Testis (tissue), 3 donors: ENCODE measurements around the gene TMEM209. TPM values are rescaled to one million over a fixed set of nuclear protein-coding genes. Genes with fewer than 3 reads are reported as not detected.
"Not testable (repeated sequence)": the region's sequence is repeated elsewhere in the genome, so short reads cannot be mapped to it uniquely, and the experiment has no call there.

Experiments used
- DNase-seq: peaks from one replicate; pipeline ENCODE4 v3.0.0-alpha.2; 2019
- H3K27ac ChIP-seq, 2 donors: fragments of 200-600 bp; sonication (generic); one replicate each; pipeline ENCODE4 v1.5.1; 2019
- H3K27me3 ChIP-seq: fragments of 200-600 bp; sonication (generic); one replicate; pipeline ENCODE4 v1.5.1; 2019
- H3K36me3 ChIP-seq: fragments of 200-600 bp; sonication (generic); one replicate; pipeline ENCODE4 v1.5.1; 2017; ENCODE audit warnings: low read depth; ENCODE audit errors: missing control alignments
- H3K4me1 ChIP-seq: fragments of 200-600 bp; sonication (generic); one replicate; pipeline ENCODE4 v1.5.1; 2019
- H3K4me3 ChIP-seq, 2 donors: fragments of 200-600 bp; sonication (generic); one replicate each; pipeline ENCODE4 v1.5.1; 2017 to 2019
- H3K9me3 ChIP-seq: fragments of 200-600 bp; sonication (generic); one replicate; pipeline ENCODE4 v1.5.1; 2017
- CTCF ChIP-seq, 3 experiments: fragments of 450-650 bp in 2 of 3; fragments of 200-600 bp in 1 of 3; sonication (generic) in 1 of 3; IDR thresholded peaks; one replicate each; pipeline ENCODE4 v1.5.1; 2016 to 2019; ENCODE audit warnings: antibody characterized with exemption in 3 of 3, mild to moderate bottlenecking in 2 of 3, moderate library complexity in 1 of 3
- POLR2A ChIP-seq: fragments of 450-650 bp; IDR thresholded peaks from one replicate; pipeline ENCODE4 v1.6.1; 2017; ENCODE audit warnings: antibody characterized with exemption, mild to moderate bottlenecking, moderate library complexity
- WGBS, 2 donors: methylation state at CpG; one replicate each; pipeline ENCODE4 v1.1.5; 2018; 5-methylcytosine and 5-hydroxymethylcytosine counted together
- intact Hi-C: fragments of 100-400 bp; cut with DNase I; formaldehyde crosslinking; loops from one replicate; pipeline ENCODE4 v1.15.1; 2023; ENCODE audit warnings: low total_unique reads
- polyA plus RNA-seq: library from polyadenylated mRNA; stranded (reverse); fragments of 350-450 nt; fragmentation: Illumina TruSeq; extraction: RNeasy Lipid Tissue Mini Kit (QIAGEN cat#74804); gene quantifications from one replicate; pipeline ENCODE4 v1.2.3, GENCODE V29; 2014; ENCODE audit warnings: low read depth, low replicate concordance; ENCODE audit not compliant: insufficient read depth
- total RNA-seq, 2 donors: library from RNA; depleted of rRNA; stranded (reverse); fragments of >200 nt; gene quantifications; one replicate each; pipeline ENCODE4 v1.2.3, GENCODE V29; 2016

The TMEM209 gene
- total and polyA plus RNA-seq, 3 donors from 2014 or later, result 28.4 to 37.5 (median 33.8) TPM

GRCh38 chr7:130231792-130232191 is 26.6 kb upstream of the TMEM209 start:
- 67 to 70% methylated on average over 6 of the region's 6 CpGs for WGBS, 2 donors
- intact Hi-C loops, result no loop called here
- DNase-seq, result no peak
- no peaks in the 10 kb centered on the region for H3K9me3 ChIP-seq
- H3K4me1 ChIP-seq, result no peaks in the 10 kb centered on the region
- no peak overlapping the region for H3K4me3 ChIP-seq
- H3K36me3 ChIP-seq, result no peaks in the 10 kb centered on the region
- H3K27me3 ChIP-seq, result no peaks in the 10 kb centered on the region
- TF ChIP-seq CTCF (IDR thresholded peaks at IDR 0.05) (no peak), POLR2A (no peak)
- H3K27ac ChIP-seq, result no peak overlapping the region

- 81 to 100% methylated on average over 5 to 25 of the region's 28 CpGs for WGBS, 2 donors
- H3K27ac ChIP-seq, H3K27me3 ChIP-seq, intact Hi-C loops, H3K4me1 ChIP-seq, H3K9me3 ChIP-seq, DNase-seq, H3K36me3 ChIP-seq: not testable (repeated sequence)
- H3K4me3 ChIP-seq, result peak overlapping the region in 1 of 2 donors; percentile 7
Observed at GRCh38 chr7:130229981-130230380, 24.8 kb upstream of the TMEM209 start.

- Histone ChIP-seq H3K27me3 (no peaks in the 10 kb centered on the region), H3K4me1 (no peaks in the 10 kb centered on the region), H3K9me3 (no peaks in the 10 kb centered on the region), H3K4me3 (no peak overlapping the region), H3K27ac (no peak overlapping the region), H3K36me3 (no peaks in the 10 kb centered on the region)
- no peak for DNase-seq
- TF ChIP-seq CTCF (IDR thresholded peaks at IDR 0.05) (no peak), POLR2A (no peak)
- WGBS, 2 donors, result 73 to 75% methylated on average over 7 of the region's 7 CpGs
- intact Hi-C loops, result no loop called here
Observed at GRCh38 chr7:130228840-130229502, 23.8 kb upstream of the TMEM209 start.

- no peaks in the 10 kb centered on the region for H3K27me3 ChIP-seq
- WGBS, 2 donors, result 39 to 64% methylated on average over 1 of the region's 1 CpG
Observed at GRCh38 chr7:130227883-130228575, 22.8 kb upstream of the TMEM209 start.

More at GRCh38 chr7:130227883-130228575, 22.8 kb upstream of the TMEM209 start:
- Histone ChIP-seq H3K27ac (no peak overlapping the region), H3K36me3 (no peaks in the 10 kb centered on the region), H3K4me1 (no peaks in the 10 kb centered on the region), H3K9me3 (no peaks in the 10 kb centered on the region), H3K4me3 (no peak overlapping the region)
- no peak for DNase-seq
- TF ChIP-seq CTCF (IDR thresholded peaks at IDR 0.05) (no peak), POLR2A (no peak)
- intact Hi-C loops, result no loop called here
